GM18873 (cell line): ENCODE measurements around the gene HEXD.
"Not testable (repeated sequence)": the region's sequence is repeated elsewhere in the genome, so short reads cannot be mapped to it uniquely, and the experiment has no call there.

Source experiments
- ATAC-seq: cut with Tn5 transposase; IDR thresholded peaks from one replicate; pipeline ENCODE4 v1.9.1; 2021; ENCODE audit warnings: mild to moderate bottlenecking, moderate library complexity, moderate number of reproducible peaks; ENCODE audit not compliant: unreplicated experiment, low FRiP score

HEXD gene

GRCh38 chr17:82394278-82394677, 23.9 kb upstream of the HEXD start:
- ATAC-seq = no peak

GRCh38 chr17:82396601-82397435, 21.3 kb upstream of the HEXD start:
- no peak for ATAC-seq

GRCh38 chr17:82397449-82398335, 20.5 kb upstream of the HEXD start:
- no peak for ATAC-seq

GRCh38 chr17:82399041-82399441, 19.1 kb upstream of the HEXD start:
- ATAC-seq = no peak

GRCh38 chr17:82399601-82400101, 18.5 kb upstream of the HEXD start:
- ATAC-seq = no peak

- ATAC-seq = no peak
Observed at GRCh38 chr17:82400206-82400605, 17.9 kb upstream of the HEXD start.

GRCh38 chr17:82400830-82401229, 17.3 kb upstream of the HEXD start:
- no peak for ATAC-seq

GRCh38 chr17:82402865-82403264, 15.3 kb upstream of the HEXD start:
- ATAC-seq = peak; percentile 71

- no peak for ATAC-seq
Observed at GRCh38 chr17:82403662-82404660, 14.2 kb upstream of the HEXD start.

- ATAC-seq = no peak
Observed at GRCh38 chr17:82405051-82405450, 13.1 kb upstream of the HEXD start.

- no peak for ATAC-seq
Observed at GRCh38 chr17:82406131-82406671, 11.9 kb upstream of the HEXD start.

- ATAC-seq = no peak
Observed at GRCh38 chr17:82407255-82407654, 10.9 kb upstream of the HEXD start.

- no peak for ATAC-seq
Observed at GRCh38 chr17:82408288-82408937, 9.7 kb upstream of the HEXD start.

GRCh38 chr17:82408938-82409318, 9.2 kb upstream of the HEXD start:
- ATAC-seq = no peak

- ATAC-seq = no peak
Observed at GRCh38 chr17:82410014-82410716, 8.0 kb upstream of the HEXD start.

- no peak for ATAC-seq
Observed at GRCh38 chr17:82411396-82412053, 6.6 kb upstream of the HEXD start.

- not testable (repeated sequence) for ATAC-seq
Observed at GRCh38 chr17:82412081-82412480, 6.1 kb upstream of the HEXD start.
